Erythroblast (primary cell): Measurements from ENCODE around the gene STX3.

Source experiments
- DNase-seq, 2 experiments: peaks; one replicate each; lab custom pipeline; 2025; lab: John Stamatoyannopoulos, UW
- GATA1 ChIP-seq: IDR thresholded peaks from 2 replicates; pipeline ENCODE4 v1.6.1; 2011; ENCODE audit warnings: low read depth, mild to moderate bottlenecking, control low read depth, low read length, moderate library complexity
- POLR2A ChIP-seq: IDR thresholded peaks from 2 replicates; pipeline ENCODE4 v1.6.1; 2011; ENCODE audit warnings: mild to moderate bottlenecking, low read length

STX3 gene

DNA sequence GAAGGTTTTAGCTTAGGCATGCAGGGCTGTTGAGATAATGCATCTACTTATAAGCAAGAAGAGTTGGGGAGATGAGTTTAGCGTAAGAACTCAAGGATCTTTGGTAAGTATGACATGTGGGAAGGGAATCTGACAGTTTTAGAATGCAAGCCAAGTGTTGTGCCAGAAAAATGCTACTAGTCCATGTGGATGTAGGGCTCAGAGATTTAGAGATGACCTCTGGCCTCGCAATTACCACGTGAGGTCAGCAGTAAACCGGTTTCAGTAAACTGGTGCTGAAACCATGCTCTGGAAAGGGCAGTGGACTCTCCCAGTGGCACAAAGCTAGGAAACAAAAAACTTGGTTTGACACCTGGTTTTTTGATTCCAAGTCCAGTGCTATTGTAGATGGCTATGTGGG, 36.5 kb downstream of the STX3 start:
- no peak for DNase-seq
- TF ChIP-seq POLR2A (no peak), GATA1 (no peak)

- no peak for TF ChIP-seq POLR2A
- no peak for TF ChIP-seq GATA1
- no peak for DNase-seq
Measured at GRCh38 chr11:59792507-59792906, 37.3 kb downstream of the STX3 start.

- no peak for DNase-seq
- no peak for TF ChIP-seq GATA1
- TF ChIP-seq POLR2A: no peak
Measured at GRCh38 chr11:59794417-59794816, 39.2 kb downstream of the STX3 start.

- DNase-seq: no peak
- no peak for TF ChIP-seq POLR2A
- TF ChIP-seq GATA1: no peak
Measured at GRCh38 chr11:59800390-59801025, 45.3 kb downstream of the STX3 start.

DNA sequence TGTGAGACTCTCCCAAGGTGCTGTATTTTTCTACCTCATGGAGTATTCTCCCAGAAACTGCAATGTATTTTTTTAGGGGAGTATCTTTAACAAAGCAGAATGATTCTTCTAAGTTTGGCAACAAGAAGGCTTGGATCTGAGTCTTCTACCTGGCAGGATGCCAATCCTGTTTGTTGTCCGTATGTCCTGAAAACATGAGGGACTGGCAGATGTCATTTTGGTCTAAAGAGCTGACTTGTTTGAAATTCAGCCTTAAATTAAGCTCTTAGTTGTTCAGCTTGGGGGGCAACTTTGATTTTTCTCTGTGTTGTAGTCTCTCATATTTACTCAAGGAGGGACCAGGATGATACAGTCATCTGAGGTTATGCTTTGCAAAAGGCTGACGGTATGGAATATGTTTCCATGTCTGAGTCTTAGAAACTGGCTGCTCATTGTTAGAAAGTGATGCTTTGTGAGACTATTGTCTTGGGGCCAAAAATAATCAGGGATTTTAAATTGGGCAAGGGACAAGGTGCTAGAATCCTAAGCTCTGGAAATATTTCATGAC, 46.1 kb downstream of the STX3 start:
- no peak for TF ChIP-seq POLR2A
- TF ChIP-seq GATA1: no peak
- peak in 1 of 2 experiments; percentile 14 for DNase-seq

DNA sequence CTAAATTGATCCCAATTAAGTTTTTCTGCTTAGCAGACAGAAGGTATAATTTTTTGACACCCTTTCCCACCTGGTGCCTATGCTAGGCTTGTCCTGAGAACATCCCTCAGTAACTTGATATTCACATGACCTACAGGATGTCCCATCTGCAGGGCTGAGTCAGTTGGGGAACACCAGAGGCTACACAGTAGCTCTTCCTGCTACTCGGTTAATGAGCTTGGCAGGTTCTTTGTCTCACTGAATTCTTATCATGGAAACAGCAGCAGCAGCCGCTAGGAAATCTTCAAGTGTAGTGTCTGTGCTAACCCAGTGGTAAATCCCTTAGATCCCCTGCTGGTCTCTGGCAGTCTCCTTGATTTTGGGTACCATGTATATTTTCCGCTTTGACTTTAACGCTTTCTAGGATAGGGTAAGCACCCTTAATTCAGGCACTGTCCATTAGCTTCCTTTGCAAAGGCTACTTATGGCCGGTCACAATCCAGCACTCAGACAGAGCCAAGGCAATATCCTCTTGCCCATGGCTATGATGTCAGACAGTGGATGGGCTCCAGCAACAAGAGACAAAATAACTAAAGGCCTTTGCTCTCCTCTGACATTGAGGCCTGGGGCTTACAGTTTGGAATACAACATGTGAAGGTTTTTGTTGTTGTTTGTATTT, 46.9 kb downstream of the STX3 start:
- no peak for DNase-seq
- no peak for TF ChIP-seq POLR2A
- no peak for TF ChIP-seq GATA1

DNA sequence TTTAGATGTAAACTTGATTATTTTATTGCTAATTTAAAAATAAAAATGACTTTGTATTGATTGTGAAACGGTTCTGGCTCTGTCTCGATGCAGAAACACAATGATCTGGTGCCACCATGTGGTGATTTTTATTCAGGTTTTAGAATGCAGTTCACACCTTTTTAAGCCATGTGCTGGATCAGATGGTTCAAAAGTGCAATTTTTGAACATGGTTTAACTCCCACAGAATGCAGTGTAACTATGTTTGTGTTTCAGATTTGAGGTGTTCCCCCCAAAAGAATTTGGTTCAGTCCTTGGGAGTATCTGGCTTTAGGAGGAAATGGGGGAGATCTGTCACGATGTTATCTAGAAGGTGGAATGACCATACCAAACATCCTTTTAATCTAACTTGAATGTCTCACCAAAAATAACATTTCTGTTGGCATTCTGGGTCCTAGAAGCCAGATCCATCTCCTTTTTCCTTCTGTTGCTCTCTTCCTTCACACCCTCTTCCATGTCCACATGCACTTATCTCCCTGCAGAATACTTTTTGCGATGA, 47.5 kb downstream of the STX3 start:
- peak; percentile 64 to 78 for DNase-seq
- TF ChIP-seq GATA1 (no peak), POLR2A (no peak)

GRCh38 chr11:59804061-59804460, 48.9 kb downstream of the STX3 start:
- DNase-seq: no peak
- TF ChIP-seq GATA1 (no peak), POLR2A (no peak)

DNA sequence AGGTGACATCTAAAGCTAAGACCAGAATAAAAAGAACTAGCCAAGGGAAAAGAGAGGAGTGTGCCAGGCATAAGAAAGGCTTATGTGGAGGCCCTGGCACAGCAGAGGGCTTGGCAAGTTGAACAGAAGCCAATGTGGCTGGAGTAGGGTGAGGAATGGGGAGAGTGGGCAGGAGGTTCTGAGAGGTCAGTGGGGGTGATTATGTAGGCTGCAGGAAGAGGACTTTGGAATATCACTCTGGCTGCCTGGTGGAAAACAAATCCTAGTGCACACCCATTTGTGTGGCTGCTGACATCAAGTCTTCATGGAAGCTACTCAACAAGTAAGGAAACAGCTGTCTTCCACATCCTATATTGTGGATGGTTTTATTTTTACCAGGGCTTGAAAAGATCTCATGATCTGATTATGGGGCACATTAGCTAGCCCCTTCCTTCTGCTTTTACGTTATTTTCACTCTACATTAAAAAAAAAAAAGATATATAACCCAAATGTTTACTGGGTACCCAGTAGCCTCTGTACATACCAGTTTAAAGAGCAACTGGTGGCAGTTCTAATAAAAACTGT, 52.0 kb downstream of the STX3 start:
- DNase-seq: no peak
- TF ChIP-seq POLR2A (no peak), GATA1 (no peak)

GRCh38 chr11:59810189-59810910, 55.2 kb downstream of the STX3 start, which contains the start of gene MRPL16:
Gene MRPL16, minus strand, starts transcription at chr11:59810778. Its CDS starts 120 bp downstream, at chr11:59810658.
- TF ChIP-seq POLR2A (peak; percentile 79), GATA1 (no peak)

DNA sequence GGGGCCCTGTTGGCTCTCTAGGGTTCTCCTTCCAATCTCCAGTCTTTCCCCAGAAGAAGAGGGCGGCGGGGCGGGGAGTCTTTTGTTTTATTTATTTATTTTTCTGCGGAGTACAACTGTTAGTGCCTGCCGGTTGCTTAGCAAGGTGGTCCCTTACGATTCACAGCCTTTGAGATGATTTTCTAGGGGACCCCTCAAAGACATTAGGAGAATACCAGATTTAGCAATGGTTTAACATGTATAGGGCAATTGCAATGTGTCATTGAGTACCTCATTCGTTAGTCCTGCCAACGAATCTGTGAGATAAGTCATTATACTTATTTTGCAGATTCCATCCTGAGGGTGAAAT, 55.7 kb downstream of the STX3 start:
- DNase-seq: no peak
- TF ChIP-seq POLR2A: no peak
- TF ChIP-seq GATA1: no peak

More at GRCh38 chr11:59810189-59810910, 55.2 kb downstream of the STX3 start, which contains the start of gene MRPL16:
- peak; percentile 95 to 96 for DNase-seq

DNA sequence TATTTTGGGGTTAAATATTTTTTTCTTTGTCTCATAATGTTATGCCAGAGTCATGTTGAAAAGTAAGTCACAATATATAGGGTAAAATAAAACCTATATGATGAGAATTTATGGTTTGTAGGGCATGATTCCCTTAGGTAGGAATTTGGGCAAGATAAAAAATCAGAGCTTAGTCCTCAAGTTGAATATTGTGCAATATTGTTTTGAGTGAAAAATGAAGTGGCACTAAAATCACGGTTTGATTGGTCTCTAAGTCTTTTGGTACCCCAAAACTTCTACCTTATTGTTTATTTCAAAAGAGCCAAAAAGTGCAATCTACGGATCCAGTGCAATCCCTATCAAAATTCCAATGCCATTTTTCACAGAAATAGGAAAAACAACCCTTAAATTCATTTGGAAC, 57.0 kb downstream of the STX3 start:
- TF ChIP-seq POLR2A (no peak), GATA1 (no peak)
- DNase-seq: no peak

GRCh38 chr11:59813364-59813763, 58.2 kb downstream of the STX3 start:
- TF ChIP-seq POLR2A: no peak
- no peak for TF ChIP-seq GATA1

More at GRCh38 chr11:59813364-59813763, 58.2 kb downstream of the STX3 start:
- DNase-seq: no peak
